Epidermal melanocyte (primary cell): ENCODE measurements around the gene SYT15.
"Not testable (repeated sequence)": the region's sequence is repeated elsewhere in the genome, so short reads cannot be mapped to it uniquely, and the experiment has no call there.

Experiments used
- DNase-seq: peaks from one replicate; pipeline ENCODE4 v3.0.0; 2011; ENCODE audit warnings: low spot score; ENCODE audit not compliant: insufficient read length

Gene SYT15

GRCh38 chr10:46588221-46588620, 9.3 kb downstream of the SYT15 start:
- DNase-seq: not testable (repeated sequence)

GRCh38 chr10:46589589-46589988, 10.7 kb downstream of the SYT15 start:
- not testable (repeated sequence) for DNase-seq

- DNase-seq: not testable (repeated sequence)
Measured at GRCh38 chr10:46591053-46591452, 12.1 kb downstream of the SYT15 start.

- not testable (repeated sequence) for DNase-seq
Measured at GRCh38 chr10:46593307-46593706, 14.4 kb downstream of the SYT15 start.

- DNase-seq: not testable (repeated sequence)
Measured at GRCh38 chr10:46594453-46595063, 15.6 kb downstream of the SYT15 start.

- DNase-seq: not testable (repeated sequence)
Measured at GRCh38 chr10:46596570-46596969, 17.6 kb downstream of the SYT15 start.

GRCh38 chr10:46597616-46598246, 18.8 kb downstream of the SYT15 start:
- not testable (repeated sequence) for DNase-seq

- DNase-seq: not testable (repeated sequence)
Measured at GRCh38 chr10:46600516-46600915, 21.6 kb downstream of the SYT15 start.

- DNase-seq: not testable (repeated sequence)
Measured at GRCh38 chr10:46615540-46615939, 36.6 kb downstream of the SYT15 start.

- DNase-seq: not testable (repeated sequence)
Measured at GRCh38 chr10:46616227-46616626, 37.3 kb downstream of the SYT15 start.

- not testable (repeated sequence) for DNase-seq
Measured at GRCh38 chr10:46617134-46617533, 38.2 kb downstream of the SYT15 start.

- not testable (repeated sequence) for DNase-seq
Measured at GRCh38 chr10:46617913-46618312, 39.0 kb downstream of the SYT15 start.

GRCh38 chr10:46623899-46624654, 45.1 kb downstream of the SYT15 start:
- not testable (repeated sequence) for DNase-seq

GRCh38 chr10:46629805-46630204, 50.9 kb downstream of the SYT15 start:
- not testable (repeated sequence) for DNase-seq

GRCh38 chr10:46630816-46631215, 51.9 kb downstream of the SYT15 start:
- DNase-seq: not testable (repeated sequence)

GRCh38 chr10:46631683-46632082, 52.8 kb downstream of the SYT15 start:
- DNase-seq: not testable (repeated sequence)

GRCh38 chr10:46634698-46635097, 55.8 kb downstream of the SYT15 start:
- DNase-seq: not testable (repeated sequence)

GRCh38 chr10:46635364-46635959, 56.5 kb downstream of the SYT15 start:
- DNase-seq: not testable (repeated sequence)

- not testable (repeated sequence) for DNase-seq
Measured at GRCh38 chr10:46640005-46640404, 61.1 kb downstream of the SYT15 start.
